Measurements from ENCODE around the gene RPS3.

DNA sequence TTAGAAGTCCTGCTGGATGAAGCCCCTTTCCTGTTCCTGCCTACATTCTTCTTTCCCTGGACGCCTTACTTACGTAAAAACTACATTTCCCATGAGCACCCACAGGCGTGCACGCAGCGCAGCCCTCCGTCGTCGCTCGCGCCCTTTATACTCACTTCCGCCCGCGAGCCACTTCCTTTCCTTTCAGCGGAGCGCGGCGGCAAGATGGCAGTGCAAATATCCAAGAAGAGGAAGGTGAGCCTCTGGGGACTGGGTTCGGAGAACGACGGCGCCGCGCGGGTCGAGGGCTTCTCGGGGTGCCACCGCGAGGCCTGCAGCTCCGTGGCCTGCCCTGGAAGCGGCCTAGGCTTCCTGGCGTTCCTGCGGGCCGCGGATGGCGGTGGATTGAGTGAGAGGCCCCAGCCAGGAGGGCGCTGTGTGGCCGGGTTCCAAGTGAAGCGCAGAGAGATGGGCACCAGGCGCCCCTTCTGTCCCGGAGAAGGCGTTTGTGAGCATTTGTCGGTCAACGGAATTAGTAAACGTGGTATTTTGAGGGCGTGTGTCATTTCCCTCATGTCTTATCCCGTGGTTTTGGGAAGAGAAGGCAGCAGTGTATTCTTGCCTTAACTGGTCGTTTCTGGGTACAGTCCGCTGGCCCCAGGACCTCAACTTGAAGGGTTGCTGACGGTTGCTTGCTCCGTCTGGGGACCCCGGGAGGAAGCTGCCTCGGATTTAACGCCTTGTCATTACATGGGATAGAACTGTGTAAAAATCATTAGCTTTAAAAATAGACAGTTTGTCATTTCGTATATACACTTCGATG is at the start of gene RPS3:
- TF ChIP-seq, protein P1, sequence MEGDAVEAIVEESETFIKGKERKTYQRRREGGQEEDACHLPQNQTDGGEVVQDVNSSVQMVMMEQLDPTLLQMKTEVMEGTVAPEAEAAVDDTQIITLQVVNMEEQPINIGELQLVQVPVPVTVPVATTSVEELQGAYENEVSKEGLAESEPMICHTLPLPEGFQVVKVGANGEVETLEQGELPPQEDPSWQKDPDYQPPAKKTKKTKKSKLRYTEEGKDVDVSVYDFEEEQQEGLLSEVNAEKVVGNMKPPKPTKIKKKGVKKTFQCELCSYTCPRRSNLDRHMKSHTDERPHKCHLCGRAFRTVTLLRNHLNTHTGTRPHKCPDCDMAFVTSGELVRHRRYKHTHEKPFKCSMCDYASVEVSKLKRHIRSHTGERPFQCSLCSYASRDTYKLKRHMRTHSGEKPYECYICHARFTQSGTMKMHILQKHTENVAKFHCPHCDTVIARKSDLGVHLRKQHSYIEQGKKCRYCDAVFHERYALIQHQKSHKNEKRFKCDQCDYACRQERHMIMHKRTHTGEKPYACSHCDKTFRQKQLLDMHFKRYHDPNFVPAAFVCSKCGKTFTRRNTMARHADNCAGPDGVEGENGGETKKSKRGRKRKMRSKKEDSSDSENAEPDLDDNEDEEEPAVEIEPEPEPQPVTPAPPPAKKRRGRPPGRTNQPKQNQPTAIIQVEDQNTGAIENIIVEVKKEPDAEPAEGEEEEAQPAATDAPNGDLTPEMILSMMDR (IDR thresholded peaks at IDR 0.05): peak in 2 of 5 experiments; percentile 8 to 59
- peak; percentile 70 to 100 for TF ChIP-seq EP300 (IDR thresholded peaks at IDR 0.05)
- peak; percentile 91 to 94 for TF ChIP-seq POLR2A (IDR thresholded peaks at IDR 0.05)
